Measurements from ENCODE around the gene CERKL. TPM values are rescaled to one million over a fixed set of nuclear protein-coding genes. Genes with fewer than 3 reads are reported as not detected.

Gene CERKL
- total RNA-seq, 4 donors from 2014 or later = not detected

DNA sequence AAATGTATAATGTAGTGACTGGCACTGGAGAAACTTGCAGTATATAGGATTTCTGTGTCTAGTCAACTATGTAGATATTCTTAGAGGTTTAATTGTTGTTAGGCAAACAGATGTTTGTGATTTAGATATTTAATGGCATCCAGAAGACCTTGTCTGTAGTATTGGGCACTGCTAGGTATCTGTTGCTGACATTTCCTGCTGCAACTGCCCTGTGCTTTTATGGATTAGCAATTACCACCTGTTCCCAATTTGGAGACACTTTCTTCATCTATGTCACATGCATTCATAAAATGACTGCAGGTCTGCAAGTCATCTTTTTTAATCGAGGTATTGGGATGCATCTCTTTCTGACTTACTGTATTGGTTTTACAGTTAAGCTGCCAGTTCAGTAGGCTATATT lies 128.5 kb downstream of the CERKL start:
- TF ChIP-seq EP300 (IDR thresholded peaks at IDR 0.05) (no peak), POLR2A (IDR thresholded peaks at IDR 0.05) (no peak), CTCF (IDR thresholded peaks at IDR 0.05) (no peak)
- DNase-seq (ENCODE audit: low spot score in 2 of 2) = no peak
- H3K36me3 ChIP-seq = peaks cover 0 to 4% (median 0%) of the 10 kb centered on the region in 3 donors
- no peaks in the 10 kb centered on the region for H3K27me3 ChIP-seq
- H3K27ac ChIP-seq = no peak overlapping the region
- WGBS, 2 donors = 56 to 64% methylated on average over 1 of the region's 1 CpG
- H3K4me1 ChIP-seq = no peaks in the 10 kb centered on the region
- H3K9me3 ChIP-seq = no peaks in the 10 kb centered on the region
- no peak overlapping the region for H3K4me3 ChIP-seq

- WGBS, 2 donors = 86 to 94% methylated on average over 6 of the region's 6 CpGs
Observed at GRCh38 chr2:181527058-181527457, 129.8 kb downstream of the CERKL start.

GRCh38 chr2:181526014-181526413 lies 130.9 kb downstream of the CERKL start:
- WGBS, 2 donors = 77% methylated on average over 4 of the region's 4 CpGs
- H3K27me3 ChIP-seq = no peaks in the 10 kb centered on the region
- peaks cover 0 to 4% (median 0%) of the 10 kb centered on the region in 3 donors for H3K36me3 ChIP-seq
- H3K27ac ChIP-seq = no peak overlapping the region
- TF ChIP-seq EP300 (IDR thresholded peaks at IDR 0.05) (no peak), POLR2A (IDR thresholded peaks at IDR 0.05) (no peak), CTCF (IDR thresholded peaks at IDR 0.05) (no peak)
- H3K9me3 ChIP-seq = no peaks in the 10 kb centered on the region
- H3K4me3 ChIP-seq = no peak overlapping the region
- no peak for DNase-seq (ENCODE audit: low spot score in 2 of 2)
- H3K4me1 ChIP-seq = no peaks in the 10 kb centered on the region

More at GRCh38 chr2:181527058-181527457, 129.8 kb downstream of the CERKL start:
- H3K36me3 ChIP-seq = peaks cover 0 to 4% (median 0%) of the 10 kb centered on the region in 3 donors
- TF ChIP-seq CTCF (IDR thresholded peaks at IDR 0.05) = no peak
- no peak for TF ChIP-seq EP300 (IDR thresholded peaks at IDR 0.05)
- no peak for TF ChIP-seq POLR2A (IDR thresholded peaks at IDR 0.05)
- H3K4me3 ChIP-seq = no peak overlapping the region
- no peaks in the 10 kb centered on the region for H3K9me3 ChIP-seq
- H3K4me1 ChIP-seq = no peaks in the 10 kb centered on the region
- DNase-seq (ENCODE audit: low spot score in 2 of 2) = no peak
- no peak overlapping the region for H3K27ac ChIP-seq
- no peaks in the 10 kb centered on the region for H3K27me3 ChIP-seq

DNA sequence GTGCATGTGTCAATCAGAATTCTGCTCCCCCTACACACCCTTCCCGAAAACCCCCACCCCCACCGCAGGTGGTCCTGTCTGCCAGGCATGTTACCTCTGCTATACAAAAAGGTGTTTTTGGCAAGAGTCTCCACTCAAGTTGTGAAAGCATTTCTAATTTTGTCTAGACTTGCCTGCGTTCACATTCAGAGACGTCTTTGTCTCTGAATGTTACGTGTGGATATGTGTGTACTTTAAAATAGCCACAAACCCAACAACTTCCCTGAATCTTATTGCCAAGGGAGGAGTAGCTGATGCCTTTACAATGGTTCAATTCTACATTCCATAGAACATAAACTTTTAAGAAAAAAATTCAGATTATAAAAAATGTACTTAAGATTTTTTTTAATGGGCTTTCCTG lies 133.1 kb downstream of the CERKL start:
- H3K4me1 ChIP-seq = no peaks in the 10 kb centered on the region
- TF ChIP-seq EP300 (IDR thresholded peaks at IDR 0.05) (no peak), CTCF (IDR thresholded peaks at IDR 0.05) (no peak), POLR2A (IDR thresholded peaks at IDR 0.05) (no peak)
- WGBS, 2 donors = 79 to 87% methylated on average over 5 of the region's 5 CpGs
- H3K4me3 ChIP-seq = no peak overlapping the region
- no peak overlapping the region for H3K27ac ChIP-seq
- peaks cover 0 to 4% (median 0%) of the 10 kb centered on the region in 3 donors for H3K36me3 ChIP-seq
- no peaks in the 10 kb centered on the region for H3K9me3 ChIP-seq
- DNase-seq (ENCODE audit: low spot score in 2 of 2) = no peak
- no peaks in the 10 kb centered on the region for H3K27me3 ChIP-seq

DNA sequence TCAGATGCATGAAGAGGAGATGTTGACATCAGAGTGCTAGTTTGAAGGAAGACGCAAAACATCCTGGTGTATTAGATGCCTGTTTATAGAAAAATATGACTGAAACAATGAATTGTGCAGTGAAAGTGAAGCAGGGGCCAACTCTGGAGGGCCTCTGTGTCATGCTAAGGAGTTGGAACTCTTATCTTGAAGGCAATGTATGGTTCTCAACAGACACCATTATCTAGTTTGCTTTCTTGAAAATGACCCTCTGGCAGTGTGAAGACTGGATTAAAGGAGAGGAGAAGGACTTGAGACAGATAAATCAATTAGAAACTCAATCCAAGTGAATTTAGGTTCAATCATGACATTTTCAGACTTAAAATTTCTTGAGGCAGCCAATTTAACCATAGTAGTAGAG lies 136.7 kb downstream of the CERKL start:
- no peaks in the 10 kb centered on the region for H3K4me1 ChIP-seq
- H3K36me3 ChIP-seq = no peaks in the 10 kb centered on the region
- no peaks in the 10 kb centered on the region for H3K27me3 ChIP-seq
- TF ChIP-seq POLR2A (IDR thresholded peaks at IDR 0.05) = no peak
- TF ChIP-seq CTCF (IDR thresholded peaks at IDR 0.05) = no peak
- TF ChIP-seq EP300 (IDR thresholded peaks at IDR 0.05) = no peak
- DNase-seq (ENCODE audit: low spot score in 2 of 2) = no peak
- H3K9me3 ChIP-seq = no peaks in the 10 kb centered on the region
- H3K4me3 ChIP-seq = no peak overlapping the region
- 97 to 100% methylated on average over 1 of the region's 1 CpG for WGBS, 2 donors
- no peak overlapping the region for H3K27ac ChIP-seq
